ENCODE data around the gene CYCS.

DNA sequence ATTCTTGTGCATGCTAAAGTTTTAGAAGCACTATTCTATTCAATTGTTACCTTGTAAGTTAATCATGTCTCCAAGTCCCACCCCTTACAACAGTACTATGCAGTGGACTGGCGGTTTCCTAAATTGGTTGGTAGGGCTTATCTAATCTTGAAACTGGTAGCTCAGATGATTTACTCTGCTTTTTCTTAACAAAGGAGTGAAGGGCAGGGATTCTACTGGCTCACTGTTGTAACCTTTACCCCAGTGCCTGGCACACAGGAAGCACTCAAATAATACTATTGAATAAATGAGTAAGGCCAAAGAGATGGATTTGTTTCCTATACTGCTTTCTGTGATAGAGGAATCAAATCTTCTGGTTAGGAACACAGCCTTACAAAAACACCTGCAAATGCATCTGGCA lies 46.0 kb upstream of the CYCS start:
- TF ChIP-seq YY1 (IDR thresholded peaks at IDR 0.05; ENCODE audit: insufficient read depth, insufficient read length) (no peak), ZNF274 (IDR thresholded peaks at IDR 0.05; ENCODE audit: low read depth, low read length) (no peak)
